Thymus (tissue), 14 donors: ENCODE data around the gene RPL7A. TPM values are rescaled to one million over a fixed set of nuclear protein-coding genes. Genes with fewer than 3 reads are reported as not detected.
A peak's percentile ranks its signal among the peaks of the same experiment; 100 is the strongest.
"Not testable (repeated sequence)": the region's sequence is repeated elsewhere in the genome, so short reads cannot be mapped to it uniquely, and the experiment has no call there.

Source experiments
- DNase-seq, 9 donors: peaks; one replicate each; pipeline ENCODE4 v3.0.0-alpha.2; 2013; ENCODE audit warnings: low spot score in 9 of 9, low read depth in 6 of 9, missing footprints in 1 of 9
- H3K27ac ChIP-seq, 2 donors: one replicate each; pipeline ENCODE4 v1.5.1; 2013; ENCODE audit warnings: control low read depth in 1 of 2, low read depth in 1 of 2, low read length in 1 of 2, mild to moderate bottlenecking in 1 of 2, moderate library complexity in 1 of 2
- H3K27me3 ChIP-seq, 2 donors: one replicate each; pipeline ENCODE4 v1.5.1; 2013; ENCODE audit warnings: low read length in 1 of 2; ENCODE audit not compliant: control insufficient read depth in 2 of 2, insufficient read depth in 1 of 2
- H3K36me3 ChIP-seq, 2 donors: one replicate each; pipeline ENCODE4 v1.5.1; 2013; ENCODE audit warnings: low read length in 1 of 2, mild to moderate bottlenecking in 1 of 2, moderate library complexity in 1 of 2; ENCODE audit not compliant: control insufficient read depth in 2 of 2, insufficient read depth in 2 of 2
- H3K4me1 ChIP-seq, 2 donors: one replicate each; pipeline ENCODE4 v1.5.1; 2013; ENCODE audit warnings: low read length in 2 of 2; ENCODE audit not compliant: control insufficient read depth in 2 of 2, insufficient read depth in 2 of 2
- H3K4me3 ChIP-seq, 2 donors: one replicate each; pipeline ENCODE4 v1.5.1; 2013; ENCODE audit warnings: low read length in 2 of 2, control low read depth in 1 of 2, mild to moderate bottlenecking in 1 of 2
- H3K9me3 ChIP-seq, 2 donors: one replicate each; pipeline ENCODE4 v1.5.1; 2013; ENCODE audit warnings: low read length in 1 of 2, mild to moderate bottlenecking in 1 of 2; ENCODE audit not compliant: control insufficient read depth in 2 of 2, insufficient read depth in 1 of 2
- WGBS: extraction: QIAGEN DNeasy Blood & Tissue Kit; methylation state at CpG from one replicate; pipeline ENCODE4 v1.1.7; 2013; 5-methylcytosine and 5-hydroxymethylcytosine counted together
- long read RNA-seq, 10 donors: transcript quantifications; one replicate each; lab custom pipeline, GENCODE V29; 2026
- polyA plus RNA-seq: library from polyadenylated mRNA; stranded (reverse); fragments of 200-250 nt; gene quantifications from one replicate; pipeline ENCODE4 v1.2.3, GENCODE V29; 2013
- total RNA-seq: library from RNA; stranded (reverse); fragments of 120-200 nt; gene quantifications from one replicate; pipeline ENCODE4 v1.2.4, GENCODE V29; 2013
- donor health status: healthy.

Gene RPL7A
- total RNA-seq (2,397 TPM), polyA plus RNA-seq (3,092 TPM)
- long read RNA-seq, donor 1, transcript RPL7A-202 (8 exons, 891 nt), result major isoform, 50 of 106 reads
- long read RNA-seq, donor 1, partial matches to known transcripts, result 53 of 106 reads
- long read RNA-seq, donor 1, other reads (novel, unspliced or antisense), result 0 of 106 reads
- long read RNA-seq, donor 2, result 0 reads
- long read RNA-seq, donor 3, transcript RPL7A-208 (2 exons, 374 nt), result minor isoform, 15 of 1,373 reads
- long read RNA-seq, donor 3, transcript RPL7A-202 (8 exons, 891 nt), result major isoform, 673 of 1,373 reads
- long read RNA-seq, donor 3, transcript RPL7A-206 (3 exons, 743 nt), result minor isoform, 5 of 1,373 reads
- long read RNA-seq, donor 3, partial matches to known transcripts, result 660 of 1,373 reads
- long read RNA-seq, donor 3, other reads (novel, unspliced or antisense), result 14 of 1,373 reads
- long read RNA-seq, donor 4, transcript RPL7A-202 (8 exons, 891 nt), result major isoform, 251 of 546 reads
- long read RNA-seq, donor 4, transcript RPL7A-208 (2 exons, 374 nt), result minor isoform, 15 of 546 reads
- long read RNA-seq, donor 4, partial matches to known transcripts, result 276 of 546 reads
- long read RNA-seq, donor 4, other reads (novel, unspliced or antisense), result 0 of 546 reads
- long read RNA-seq, donor 5, transcript RPL7A-206 (3 exons, 743 nt), result minor isoform, 8 of 1,996 reads
- long read RNA-seq, donor 5, transcript RPL7A-202 (8 exons, 891 nt), result major isoform, 959 of 1,996 reads
- long read RNA-seq, donor 5, transcript RPL7A-208 (2 exons, 374 nt), result minor isoform, 35 of 1,996 reads
- long read RNA-seq, donor 5, partial matches to known transcripts, result 964 of 1,996 reads
- long read RNA-seq, donor 5, other reads (novel, unspliced or antisense), result 25 of 1,996 reads
- long read RNA-seq, donor 6, transcript RPL7A-208 (2 exons, 374 nt), result minor isoform, 7 of 700 reads
- long read RNA-seq, donor 6, transcript RPL7A-202 (8 exons, 891 nt), result major isoform, 388 of 700 reads
- long read RNA-seq, donor 6, partial matches to known transcripts, result 292 of 700 reads
- long read RNA-seq, donor 6, other reads (novel, unspliced or antisense), result 10 of 700 reads
- long read RNA-seq, donor 7, transcript RPL7A-202 (8 exons, 891 nt), result major isoform, 370 of 802 reads
- long read RNA-seq, donor 7, transcript RPL7A-206 (3 exons, 743 nt), result minor isoform, 6 of 802 reads
- long read RNA-seq, donor 7, transcript RPL7A-208 (2 exons, 374 nt), result minor isoform, 30 of 802 reads
- long read RNA-seq, donor 7, partial matches to known transcripts, result 395 of 802 reads
- long read RNA-seq, donor 7, other reads (novel, unspliced or antisense), result 0 of 802 reads
- long read RNA-seq, donor 8, transcript RPL7A-202 (8 exons, 891 nt), result major isoform, 272 of 439 reads
- long read RNA-seq, donor 8, partial matches to known transcripts, result 161 of 439 reads
- long read RNA-seq, donor 8, other reads (novel, unspliced or antisense), result 0 of 439 reads
- long read RNA-seq, donor 9, transcript RPL7A-208 (2 exons, 374 nt), result minor isoform, 7 of 512 reads
- long read RNA-seq, donor 9, transcript RPL7A-202 (8 exons, 891 nt), result major isoform, 259 of 512 reads
- long read RNA-seq, donor 9, partial matches to known transcripts, result 241 of 512 reads
- long read RNA-seq, donor 9, other reads (novel, unspliced or antisense), result 0 of 512 reads
- long read RNA-seq, donor 10, transcript RPL7A-202 (8 exons, 891 nt), result major isoform, 344 of 652 reads
- long read RNA-seq, donor 10, transcript RPL7A-208 (2 exons, 374 nt), result minor isoform, 10 of 652 reads
- long read RNA-seq, donor 10, partial matches to known transcripts, result 286 of 652 reads
- long read RNA-seq, donor 10, other reads (novel, unspliced or antisense), result 10 of 652 reads

DNA sequence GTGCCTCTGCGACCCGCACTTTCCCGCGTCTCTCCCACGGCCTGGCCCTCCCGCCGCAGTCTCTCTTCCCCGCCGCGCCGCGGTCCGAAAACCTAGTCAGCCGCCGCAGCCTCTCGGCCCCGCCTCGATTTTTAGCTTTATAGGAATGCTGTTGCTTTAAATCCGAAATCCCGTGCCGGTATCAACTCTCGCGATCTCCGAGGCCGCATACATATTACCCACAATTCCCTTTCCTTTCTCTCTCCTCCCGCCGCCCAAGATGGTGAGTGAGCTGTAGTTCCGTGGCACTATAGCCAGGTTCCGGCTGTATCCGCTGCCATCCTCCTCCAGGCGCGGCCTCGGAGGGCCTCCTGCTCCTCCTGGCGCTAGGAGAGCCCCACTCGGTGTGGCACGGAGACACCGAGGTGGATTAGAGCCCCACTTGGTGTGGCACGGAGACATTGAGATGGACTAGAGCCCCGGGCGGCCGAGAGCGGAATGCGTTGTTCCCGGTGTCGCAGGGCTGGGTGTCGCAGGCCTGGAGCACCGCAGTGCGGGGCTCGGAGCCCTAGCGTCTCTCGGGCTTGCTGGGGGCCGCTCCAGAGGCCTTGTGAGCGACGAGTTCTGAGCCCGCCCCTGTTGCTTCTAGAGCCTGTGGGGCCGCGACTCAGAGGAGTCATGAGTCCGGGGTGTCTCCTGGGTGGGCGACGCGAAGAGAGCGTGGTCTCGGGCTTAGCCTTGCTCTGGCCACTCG lies at the start of gene RPL7A, which contains the start of gene MED22:
RPL7A (plus strand) TSS at position 234 of the 733 bp plus-strand sequence; CDS start at position 260, 26 bp downstream.
MED22 (minus strand) TSS at position 147 of the 733 bp plus-strand sequence. CDS start 1,469 bp downstream, outside the sequence.
- peak within 1 kb of the TSS; percentile 69 to 75 for H3K4me3 ChIP-seq
- peaks cover 14 to 24% of the 10 kb centered on the region in 2 donors for H3K4me1 ChIP-seq
- DNase-seq, result peak; percentile 90 to 99 (median 96)
- H3K27me3 ChIP-seq, result no peaks in the 10 kb centered on the region
- H3K9me3 ChIP-seq, result no peaks in the 10 kb centered on the region
- peaks cover 66 to 71% of the 10 kb centered on the region in 2 donors for H3K36me3 ChIP-seq
- under 1% methylated on average over 64 of the region's 64 CpGs for WGBS
- H3K27ac ChIP-seq, result peak within 1 kb of the TSS; percentile 81 to 94

GRCh38 chr9:133299996-133300395 lies 48.0 kb upstream of the RPL7A start:
- H3K36me3 ChIP-seq, H3K27me3 ChIP-seq, H3K27ac ChIP-seq, H3K4me1 ChIP-seq, DNase-seq, H3K4me3 ChIP-seq, H3K9me3 ChIP-seq: not testable (repeated sequence)
- 90% methylated on average over 16 of the region's 16 CpGs for WGBS

GRCh38 chr9:133301253-133302230 lies 46.5 kb upstream of the RPL7A start:
- 97% methylated on average over 13 of the region's 13 CpGs for WGBS
- no peaks in the 10 kb centered on the region for H3K36me3 ChIP-seq
- H3K27ac ChIP-seq, result no peak overlapping the region
- peaks cover 0 to 6% of the 10 kb centered on the region in 2 donors for H3K27me3 ChIP-seq
- no peak for DNase-seq
- no peaks in the 10 kb centered on the region for H3K9me3 ChIP-seq
- H3K4me3 ChIP-seq, result no peak overlapping the region
- peaks cover 0 to 3% of the 10 kb centered on the region in 2 donors for H3K4me1 ChIP-seq

DNA sequence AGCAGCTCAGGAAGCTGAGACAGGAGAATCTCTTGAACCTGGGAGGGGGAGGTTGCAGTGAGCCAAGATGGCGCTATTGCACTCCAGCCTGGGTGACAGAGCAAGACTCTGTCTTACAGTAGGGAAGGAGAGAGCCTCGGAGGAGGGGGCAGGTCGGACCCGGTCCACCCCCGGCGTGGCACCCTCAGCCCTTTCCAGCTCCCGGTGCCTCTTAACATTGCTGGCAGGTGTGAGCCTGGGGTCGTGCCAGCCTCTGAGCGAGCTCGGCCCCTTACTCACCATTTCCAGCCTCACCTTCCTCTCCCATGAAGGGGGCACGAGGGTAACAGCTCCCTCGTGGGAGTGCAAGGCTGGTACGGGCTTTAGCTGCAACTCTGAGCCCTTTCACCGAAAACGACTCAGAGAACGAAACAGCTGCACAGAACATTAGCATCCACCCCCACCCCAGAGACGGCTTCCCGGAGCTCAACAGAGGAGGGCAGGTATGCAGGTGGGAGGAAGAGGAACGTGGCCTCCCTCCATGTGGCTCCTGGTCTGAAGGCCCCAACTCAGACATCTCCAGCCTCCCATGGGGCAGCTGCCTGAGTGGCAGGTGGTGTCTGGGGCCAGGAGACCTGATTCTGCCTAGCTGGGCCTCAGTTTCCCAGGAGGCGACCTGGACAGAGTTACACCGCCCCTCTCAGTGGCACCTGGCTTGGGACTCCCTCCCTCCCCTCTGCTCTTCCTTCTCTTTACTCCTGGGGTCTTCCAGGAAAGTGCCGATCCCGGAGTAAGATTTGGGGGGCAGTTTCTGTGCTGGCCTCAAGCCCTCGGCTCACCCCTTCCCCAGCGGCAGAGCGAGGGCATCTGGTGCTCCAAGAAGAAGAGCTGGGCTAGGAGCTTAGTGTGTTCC lies 44.5 kb upstream of the RPL7A start:
- no peaks in the 10 kb centered on the region for H3K9me3 ChIP-seq
- H3K27me3 ChIP-seq, result peaks cover 0 to 6% of the 10 kb centered on the region in 2 donors
- H3K36me3 ChIP-seq, result no peaks in the 10 kb centered on the region
- WGBS, result 85% methylated on average over 26 of the region's 26 CpGs
- DNase-seq, result no peak
- H3K27ac ChIP-seq, result no peak overlapping the region
- peaks cover 0 to 3% of the 10 kb centered on the region in 2 donors for H3K4me1 ChIP-seq
- H3K4me3 ChIP-seq, result no peak overlapping the region

- H3K9me3 ChIP-seq, result no peaks in the 10 kb centered on the region
- DNase-seq, result no peak
- no peak overlapping the region for H3K27ac ChIP-seq
- H3K4me1 ChIP-seq, result peaks cover 0 to 3% of the 10 kb centered on the region in 2 donors
- no peaks in the 10 kb centered on the region for H3K36me3 ChIP-seq
- 89% methylated on average over 13 of the region's 13 CpGs for WGBS
- H3K27me3 ChIP-seq, result peaks cover 0 to 6% of the 10 kb centered on the region in 2 donors
- no peak overlapping the region for H3K4me3 ChIP-seq
Observed at GRCh38 chr9:133304158-133304470, 43.9 kb upstream of the RPL7A start.

DNA sequence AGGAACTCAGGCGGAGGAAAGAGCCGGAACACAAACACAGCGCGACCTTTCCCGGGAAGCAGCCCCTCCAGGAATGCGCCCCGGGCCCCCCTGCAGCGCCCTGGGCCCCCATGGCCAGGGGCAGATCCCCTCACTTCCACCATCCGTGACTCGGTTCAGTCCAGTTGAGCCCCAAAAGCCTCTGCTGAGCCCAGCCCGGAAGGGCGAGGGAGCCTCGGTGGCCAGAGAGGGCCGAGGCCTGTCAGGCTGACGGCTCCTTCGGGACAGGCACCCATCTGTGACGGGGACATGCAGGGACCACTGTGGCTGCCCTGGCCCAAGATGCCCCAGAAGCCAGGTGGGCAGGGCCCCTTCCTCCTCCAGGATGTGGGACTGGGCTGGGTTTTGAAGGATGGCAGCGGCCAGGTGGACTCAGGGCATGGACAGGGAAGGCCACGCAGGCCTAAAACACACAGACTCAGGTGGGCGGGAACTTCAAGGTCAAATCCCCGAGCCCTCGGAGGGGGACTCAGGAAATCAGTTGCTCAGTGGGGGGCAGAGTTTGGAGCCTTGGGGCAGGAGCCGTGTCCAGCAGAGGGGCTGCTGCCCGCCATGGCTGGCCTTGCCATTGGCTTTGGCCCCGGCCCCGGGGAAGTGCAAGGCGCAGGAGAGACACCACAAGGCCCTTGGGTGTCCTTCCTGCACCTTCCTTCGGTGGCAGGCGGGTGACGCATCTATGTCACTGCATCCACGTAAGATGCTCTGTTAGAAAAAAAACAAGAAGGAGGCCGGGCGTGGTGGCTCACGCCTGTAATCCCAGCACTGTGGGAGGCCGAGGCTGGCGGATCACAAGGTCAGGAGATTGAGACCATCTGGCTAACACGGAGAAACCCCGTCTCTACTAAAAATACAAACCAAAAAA lies 43.3 kb upstream of the RPL7A start:
- Histone ChIP-seq H3K9me3 (no peaks in the 10 kb centered on the region), H3K27me3 (peaks cover 0 to 6% of the 10 kb centered on the region in 2 donors), H3K4me3 (no peak overlapping the region), H3K36me3 (no peaks in the 10 kb centered on the region), H3K4me1 (peaks cover 0 to 3% of the 10 kb centered on the region in 2 donors), H3K27ac (no peak overlapping the region)
- 94% methylated on average over 38 of the region's 38 CpGs for WGBS
- DNase-seq, result no peak
